SIG-M5 (cell line): ENCODE data around the gene GATD1.

Source experiments
- DNase-seq: peaks from one replicate; lab custom pipeline; 2025; lab: John Stamatoyannopoulos, UW

GATD1 gene

GRCh38 chr11:777288-778255 lies at the start of gene GATD1:
Gene GATD1 (minus strand): TSS chr11:777487. CDS start chr11:777462, 25 bp downstream.
- peak; percentile 10 for DNase-seq

GRCh38 chr11:826836-827145 lies 49.5 kb upstream of the GATD1 start:
- no peak for DNase-seq

GRCh38 chr11:826227-826621 lies 48.9 kb upstream of the GATD1 start:
- DNase-seq = no peak

GRCh38 chr11:825366-826226 lies 48.3 kb upstream of the GATD1 start:
- DNase-seq = no peak

GRCh38 chr11:824942-825341 lies 47.7 kb upstream of the GATD1 start:
- no peak for DNase-seq

- DNase-seq = no peak
Measured at GRCh38 chr11:824292-824880, 47.1 kb upstream of the GATD1 start.

- DNase-seq = no peak
Measured at GRCh38 chr11:823441-824291, 46.4 kb upstream of the GATD1 start.

GRCh38 chr11:821512-822371 lies 44.5 kb upstream of the GATD1 start:
- DNase-seq = no peak

- DNase-seq = no peak
Measured at GRCh38 chr11:820655-821511, 43.6 kb upstream of the GATD1 start.

GRCh38 chr11:819943-820649 lies 42.8 kb upstream of the GATD1 start:
- DNase-seq = peak; percentile 37

GRCh38 chr11:819129-819931 lies 42.0 kb upstream of the GATD1 start:
- DNase-seq = no peak

GRCh38 chr11:818396-819128 lies 41.3 kb upstream of the GATD1 start, which contains the start of gene PNPLA2:
Gene PNPLA2 (plus strand): TSS chr11:818914. CDS start chr11:819719, 805 bp downstream.
- no peak for DNase-seq

- no peak for DNase-seq
Measured at GRCh38 chr11:816433-816779, 39.1 kb upstream of the GATD1 start.

GRCh38 chr11:815675-816432 lies 38.6 kb upstream of the GATD1 start:
- no peak for DNase-seq

- DNase-seq = no peak
Measured at GRCh38 chr11:813456-814096, 36.3 kb upstream of the GATD1 start.

GRCh38 chr11:813072-813455 lies 35.8 kb upstream of the GATD1 start:
- no peak for DNase-seq
